ENCODE results near the gene DHRS7B. TPM values are rescaled to one million over a fixed set of nuclear protein-coding genes. Genes with fewer than 3 reads are reported as not detected.

Gene DHRS7B
- total RNA-seq, 1 donor from 2014 or later, result 8.3 TPM

DNA sequence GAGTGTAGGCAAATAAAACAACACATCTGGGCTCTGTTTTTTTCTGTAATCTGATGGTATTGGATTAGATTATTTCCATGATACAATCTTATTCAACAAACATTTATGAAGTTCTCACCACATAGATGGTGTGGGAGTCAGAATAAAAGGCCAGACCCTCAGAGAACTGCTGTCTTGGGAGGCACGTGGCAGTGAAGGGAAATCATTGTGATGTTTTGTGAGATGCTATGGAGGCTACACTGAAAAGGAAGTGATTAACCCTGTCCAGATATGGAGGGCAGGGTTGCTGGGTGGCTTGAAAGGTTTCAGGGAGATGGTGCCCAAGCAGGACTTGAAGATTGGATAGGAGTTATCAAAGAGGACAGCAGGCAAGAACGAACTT is 35.6 kb downstream of the DHRS7B start:
- H3K4me1 Mint-ChIP-seq (ENCODE audit: low read depth, unreplicated experiment), result no peaks in the 10 kb centered on the region
- DNase-seq, result no peak
- no peaks in the 10 kb centered on the region for H3K36me3 Mint-ChIP-seq (ENCODE audit: unreplicated experiment)
- H3K27me3 Mint-ChIP-seq (ENCODE audit: unreplicated experiment), result peaks cover 2% of the 10 kb centered on the region
- H3K9me3 Mint-ChIP-seq (ENCODE audit: unreplicated experiment), result no peaks in the 10 kb centered on the region
- TF ChIP-seq, protein P1, sequence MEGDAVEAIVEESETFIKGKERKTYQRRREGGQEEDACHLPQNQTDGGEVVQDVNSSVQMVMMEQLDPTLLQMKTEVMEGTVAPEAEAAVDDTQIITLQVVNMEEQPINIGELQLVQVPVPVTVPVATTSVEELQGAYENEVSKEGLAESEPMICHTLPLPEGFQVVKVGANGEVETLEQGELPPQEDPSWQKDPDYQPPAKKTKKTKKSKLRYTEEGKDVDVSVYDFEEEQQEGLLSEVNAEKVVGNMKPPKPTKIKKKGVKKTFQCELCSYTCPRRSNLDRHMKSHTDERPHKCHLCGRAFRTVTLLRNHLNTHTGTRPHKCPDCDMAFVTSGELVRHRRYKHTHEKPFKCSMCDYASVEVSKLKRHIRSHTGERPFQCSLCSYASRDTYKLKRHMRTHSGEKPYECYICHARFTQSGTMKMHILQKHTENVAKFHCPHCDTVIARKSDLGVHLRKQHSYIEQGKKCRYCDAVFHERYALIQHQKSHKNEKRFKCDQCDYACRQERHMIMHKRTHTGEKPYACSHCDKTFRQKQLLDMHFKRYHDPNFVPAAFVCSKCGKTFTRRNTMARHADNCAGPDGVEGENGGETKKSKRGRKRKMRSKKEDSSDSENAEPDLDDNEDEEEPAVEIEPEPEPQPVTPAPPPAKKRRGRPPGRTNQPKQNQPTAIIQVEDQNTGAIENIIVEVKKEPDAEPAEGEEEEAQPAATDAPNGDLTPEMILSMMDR (IDR thresholded peaks at IDR 0.05; ENCODE audit: partially characterized antibody, unreplicated experiment), result no peak
- H3K4me3 Mint-ChIP-seq (ENCODE audit: unreplicated experiment), result no peak overlapping the region
- no peak overlapping the region for H3K27ac Mint-ChIP-seq (ENCODE audit: unreplicated experiment)

DNA sequence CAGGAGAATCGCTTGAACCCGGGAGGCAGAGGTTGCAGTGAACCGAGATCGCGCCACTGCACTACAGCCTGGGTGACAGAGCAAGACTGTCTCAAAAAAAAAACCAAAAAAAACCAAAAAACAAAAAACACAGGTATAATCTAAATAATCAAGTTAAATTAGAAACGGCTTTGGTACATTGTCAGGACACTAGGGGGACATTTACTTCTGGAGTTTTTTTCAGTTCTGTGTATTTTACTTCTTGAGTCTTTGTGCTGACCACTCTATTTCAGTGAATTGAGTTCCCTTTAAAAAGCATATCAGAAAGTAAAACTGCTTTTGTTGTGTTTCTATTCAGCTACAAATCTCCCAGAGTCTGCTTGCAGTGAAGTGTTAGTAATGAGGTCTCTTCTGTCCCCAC is 36.3 kb downstream of the DHRS7B start:
- H3K4me3 Mint-ChIP-seq (ENCODE audit: unreplicated experiment), result no peak overlapping the region
- H3K27me3 Mint-ChIP-seq (ENCODE audit: unreplicated experiment), result peaks cover 2% of the 10 kb centered on the region
- no peaks in the 10 kb centered on the region for H3K9me3 Mint-ChIP-seq (ENCODE audit: unreplicated experiment)
- H3K27ac Mint-ChIP-seq (ENCODE audit: unreplicated experiment), result no peak overlapping the region
- no peaks in the 10 kb centered on the region for H3K36me3 Mint-ChIP-seq (ENCODE audit: unreplicated experiment)
- TF ChIP-seq, protein P1 (IDR thresholded peaks at IDR 0.05; ENCODE audit: partially characterized antibody, unreplicated experiment), result peak; percentile 26
- no peak for DNase-seq
- H3K4me1 Mint-ChIP-seq (ENCODE audit: low read depth, unreplicated experiment), result no peaks in the 10 kb centered on the region

DNA sequence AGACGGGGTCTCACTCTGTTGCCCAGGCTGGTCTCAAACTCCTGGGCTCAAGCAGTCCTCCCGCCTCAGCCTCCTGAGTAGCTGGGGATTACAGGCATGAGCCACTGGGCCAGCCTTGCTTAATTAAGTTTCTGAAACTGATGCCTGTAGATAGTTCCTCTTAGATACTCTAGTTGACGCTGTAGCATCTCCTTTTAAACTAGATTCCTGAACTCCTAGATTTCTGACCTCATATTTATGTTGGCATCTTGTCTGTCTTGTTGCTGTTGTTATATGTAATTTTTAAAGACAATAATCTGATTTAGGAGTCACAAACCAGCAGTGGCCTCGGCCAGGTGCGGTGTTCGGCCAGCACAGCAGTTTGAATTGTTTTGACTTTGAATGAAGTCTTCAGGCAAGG is 37.5 kb downstream of the DHRS7B start:
- peaks cover 2% of the 10 kb centered on the region for H3K27me3 Mint-ChIP-seq (ENCODE audit: unreplicated experiment)
- TF ChIP-seq, protein P1 (IDR thresholded peaks at IDR 0.05; ENCODE audit: partially characterized antibody, unreplicated experiment), result no peak
- no peaks in the 10 kb centered on the region for H3K36me3 Mint-ChIP-seq (ENCODE audit: unreplicated experiment)
- H3K4me1 Mint-ChIP-seq (ENCODE audit: low read depth, unreplicated experiment), result no peaks in the 10 kb centered on the region
- no peak overlapping the region for H3K27ac Mint-ChIP-seq (ENCODE audit: unreplicated experiment)
- no peak overlapping the region for H3K4me3 Mint-ChIP-seq (ENCODE audit: unreplicated experiment)
- no peak for DNase-seq
- no peaks in the 10 kb centered on the region for H3K9me3 Mint-ChIP-seq (ENCODE audit: unreplicated experiment)

DNA sequence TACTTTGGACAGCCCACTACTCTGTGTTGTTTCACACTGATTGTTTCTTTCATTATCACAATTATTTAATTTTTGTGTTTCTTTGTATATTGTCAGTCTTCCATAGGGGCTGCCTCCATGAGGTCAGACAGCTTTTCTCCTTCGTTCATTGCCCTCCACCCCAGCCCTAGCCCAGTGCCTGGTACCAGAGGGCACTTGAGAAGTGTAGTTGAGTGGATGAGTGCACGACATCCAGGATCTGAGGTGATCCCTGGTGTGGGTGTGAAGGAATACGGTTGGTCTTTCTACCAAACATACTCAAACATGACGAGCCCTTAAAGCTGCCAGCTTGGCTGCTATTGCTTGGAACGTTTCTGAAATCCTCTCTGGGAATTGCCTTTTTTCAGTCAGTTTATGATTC is 37.9 kb downstream of the DHRS7B start:
- no peaks in the 10 kb centered on the region for H3K9me3 Mint-ChIP-seq (ENCODE audit: unreplicated experiment)
- TF ChIP-seq, protein P1 (IDR thresholded peaks at IDR 0.05; ENCODE audit: partially characterized antibody, unreplicated experiment), result no peak
- H3K36me3 Mint-ChIP-seq (ENCODE audit: unreplicated experiment), result no peaks in the 10 kb centered on the region
- H3K4me1 Mint-ChIP-seq (ENCODE audit: low read depth, unreplicated experiment), result no peaks in the 10 kb centered on the region
- no peak for DNase-seq
- no peak overlapping the region for H3K27ac Mint-ChIP-seq (ENCODE audit: unreplicated experiment)
- no peak overlapping the region for H3K4me3 Mint-ChIP-seq (ENCODE audit: unreplicated experiment)
- peaks cover 2% of the 10 kb centered on the region for H3K27me3 Mint-ChIP-seq (ENCODE audit: unreplicated experiment)

DNA sequence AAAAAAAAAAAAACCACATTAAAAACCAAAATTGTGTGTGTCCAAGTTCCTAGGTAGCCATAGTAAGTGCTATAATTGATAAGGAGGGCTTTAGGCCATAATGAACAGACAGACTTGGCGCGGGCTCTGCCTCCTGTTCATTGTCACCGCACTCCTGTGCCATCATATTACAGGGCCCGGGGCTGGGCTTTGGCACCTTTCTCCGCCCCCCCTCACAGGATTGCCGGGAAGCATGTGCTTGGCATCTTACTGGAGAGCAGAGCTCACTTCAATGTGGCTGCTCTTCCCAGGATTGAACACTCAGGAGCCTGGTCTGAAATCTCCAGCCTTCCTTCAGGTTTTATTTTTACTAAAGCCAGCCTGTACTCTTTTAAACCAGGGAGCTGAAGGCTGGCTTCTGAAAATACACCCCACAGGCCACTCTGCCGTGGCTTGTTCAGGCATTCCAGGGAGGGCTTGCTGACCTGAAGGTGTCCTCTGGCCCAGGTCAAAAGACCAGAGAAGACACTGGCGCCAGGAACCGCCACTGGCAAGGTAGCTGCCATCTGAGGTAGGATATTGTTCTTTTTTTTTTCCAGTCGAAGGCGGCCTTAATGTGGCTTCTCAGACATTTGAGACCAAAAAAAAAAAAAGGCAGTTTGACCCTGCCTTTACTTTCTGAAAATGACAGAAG is 39.3 kb downstream of the DHRS7B start:
- TF ChIP-seq, protein P1 (IDR thresholded peaks at IDR 0.05; ENCODE audit: partially characterized antibody, unreplicated experiment), result no peak
- peaks cover 2% of the 10 kb centered on the region for H3K4me1 Mint-ChIP-seq (ENCODE audit: low read depth, unreplicated experiment)

More for the DNA sequence above, 39.3 kb downstream of the DHRS7B start:
- no peaks in the 10 kb centered on the region for H3K36me3 Mint-ChIP-seq (ENCODE audit: unreplicated experiment)
- H3K27me3 Mint-ChIP-seq (ENCODE audit: unreplicated experiment), result peaks cover 5% of the 10 kb centered on the region
- H3K27ac Mint-ChIP-seq (ENCODE audit: unreplicated experiment), result no peak overlapping the region
- DNase-seq, result no peak
- no peaks in the 10 kb centered on the region for H3K9me3 Mint-ChIP-seq (ENCODE audit: unreplicated experiment)
- H3K4me3 Mint-ChIP-seq (ENCODE audit: unreplicated experiment), result no peak overlapping the region

Data from glutamatergic neuron (in vitro differentiated cells).